T-helper 17 cell (primary cell): ENCODE data around the gene SEMA3B. TPM values are rescaled to one million over a fixed set of nuclear protein-coding genes. Genes with fewer than 3 reads are reported as not detected.
"Not testable (repeated sequence)": the region's sequence is repeated elsewhere in the genome, so short reads cannot be mapped to it uniquely, and the experiment has no call there.

Experiments used
- ATAC-seq: fragments of 150-1000 bp; cut with Tn5 transposase; 2 replicates; pipeline ENCODE4 v1.10.0; 2021; ENCODE audit warnings: mild to moderate bottlenecking, moderate library complexity
- DNase-seq, 3 donors: peaks; one replicate each; pipeline versions ENCODE4 v3.0.0 to v3.0.0-alpha.2; 2020 to 2021
- H3K9me3 ChIP-seq: one replicate; pipeline ENCODE4 v1.7.0; 2013; ENCODE audit warnings: low read length, mild to moderate bottlenecking; ENCODE audit not compliant: control insufficient read depth, poor library complexity, severe bottlenecking
- H3K27ac Mint-ChIP-seq: one replicate; pipeline ENCODE4 v1.8.0; 2022; ENCODE audit warnings: mild to moderate bottlenecking, moderate library complexity, mixed read lengths
- H3K27me3 Mint-ChIP-seq: one replicate; pipeline ENCODE4 v1.8.0; 2022; ENCODE audit warnings: mixed read lengths
- H3K36me3 Mint-ChIP-seq: one replicate; pipeline ENCODE4 v1.8.0; 2022; ENCODE audit warnings: low read depth, mixed read lengths
- H3K4me1 Mint-ChIP-seq: one replicate; pipeline ENCODE4 v1.8.0; 2022; ENCODE audit warnings: mild to moderate bottlenecking, mixed read lengths
- H3K4me3 Mint-ChIP-seq: one replicate; pipeline ENCODE4 v1.8.0; 2022; ENCODE audit warnings: mild to moderate bottlenecking, moderate library complexity, mixed read lengths
- total RNA-seq, 4 donors: library from RNA in 2 of 4; stranded (reverse) in 2 of 4; gene quantifications; one replicate each; pipeline ENCODE4 v1.2.3 and lab custom pipeline; 2022 to 2026

The SEMA3B gene
- total RNA-seq, 2 donors from 2014 or later, result 1.7 to 1.8 TPM

- Mint-ChIP-seq H3K27me3 (no peaks in the 10 kb centered on the region), H3K4me3 (peak overlapping the region; percentile 85), H3K27ac (peak overlapping the region; percentile 95), H3K4me1 (peaks cover 65% of the 10 kb centered on the region), H3K36me3 (peaks cover under 1% of the 10 kb centered on the region)
- H3K9me3 ChIP-seq, result no peaks in the 10 kb centered on the region
- ATAC-seq, result no peak
- no peak for DNase-seq
Measured at GRCh38 chr3:50242381-50242770, 26.6 kb upstream of the SEMA3B start.

- DNase-seq (peak in 1 of 3 donors; percentile 50), ATAC-seq (no peak)
- Mint-ChIP-seq H3K4me1 (peaks cover 66% of the 10 kb centered on the region), H3K27me3 (no peaks in the 10 kb centered on the region), H3K36me3 (no peaks in the 10 kb centered on the region), H3K4me3 (peak overlapping the region; percentile 85), H3K27ac (peak overlapping the region; percentile 95)
- H3K9me3 ChIP-seq, result no peaks in the 10 kb centered on the region
Measured at GRCh38 chr3:50242851-50243542, 25.9 kb upstream of the SEMA3B start.

GRCh38 chr3:50243543-50243895 lies 25.4 kb upstream of the SEMA3B start:
- Mint-ChIP-seq H3K27ac (peak overlapping the region; percentile 95), H3K4me3 (peak overlapping the region; percentile 31), H3K4me1 (peaks cover 64% of the 10 kb centered on the region), H3K27me3 (no peaks in the 10 kb centered on the region), H3K36me3 (peaks cover 2% of the 10 kb centered on the region)
- DNase-seq (no peak), ATAC-seq (no peak)
- no peaks in the 10 kb centered on the region for H3K9me3 ChIP-seq

GRCh38 chr3:50244813-50245212 lies 24.1 kb upstream of the SEMA3B start:
- not testable (repeated sequence) for H3K36me3 Mint-ChIP-seq, DNase-seq, H3K27me3 Mint-ChIP-seq, H3K9me3 ChIP-seq, ATAC-seq
- H3K27ac Mint-ChIP-seq, result peak overlapping the region; percentile 95
- H3K4me1 Mint-ChIP-seq, result peaks cover 53% of the 10 kb centered on the region
- H3K4me3 Mint-ChIP-seq, result peak overlapping the region; percentile 84

GRCh38 chr3:50245251-50245745 lies 23.6 kb upstream of the SEMA3B start:
- DNase-seq, result no peak
- ATAC-seq, result no peak
- H3K9me3 ChIP-seq, result no peaks in the 10 kb centered on the region
- H3K4me1 Mint-ChIP-seq, result peaks cover 53% of the 10 kb centered on the region
- peaks cover 2% of the 10 kb centered on the region for H3K36me3 Mint-ChIP-seq
- peak overlapping the region; percentile 84 for H3K4me3 Mint-ChIP-seq
- H3K27me3 Mint-ChIP-seq, result no peaks in the 10 kb centered on the region
- H3K27ac Mint-ChIP-seq, result peak overlapping the region; percentile 95

- no peaks in the 10 kb centered on the region for H3K9me3 ChIP-seq
- Mint-ChIP-seq H3K27ac (peak overlapping the region; percentile 95), H3K36me3 (peaks cover 2% of the 10 kb centered on the region), H3K4me3 (peak overlapping the region; percentile 84), H3K27me3 (no peaks in the 10 kb centered on the region), H3K4me1 (peaks cover 54% of the 10 kb centered on the region)
- DNase-seq (peak; percentile 92 to 99 (median 98)), ATAC-seq (peak; percentile 85)
Measured at GRCh38 chr3:50245831-50246516, 23.0 kb upstream of the SEMA3B start.

- Mint-ChIP-seq H3K4me1 (peaks cover 54% of the 10 kb centered on the region), H3K4me3 (peak overlapping the region; percentile 84), H3K36me3 (peaks cover 2% of the 10 kb centered on the region), H3K27ac (peak overlapping the region; percentile 95), H3K27me3 (no peaks in the 10 kb centered on the region)
- DNase-seq (peak; percentile 51 to 69 (median 53)), ATAC-seq (peak; percentile 84)
- no peaks in the 10 kb centered on the region for H3K9me3 ChIP-seq
Measured at GRCh38 chr3:50246517-50246954, 22.4 kb upstream of the SEMA3B start.

GRCh38 chr3:50248387-50248786 lies 20.6 kb upstream of the SEMA3B start:
- Mint-ChIP-seq H3K27ac (peak overlapping the region; percentile 95), H3K27me3 (no peaks in the 10 kb centered on the region)

GRCh38 chr3:50249457-50249856 lies 19.5 kb upstream of the SEMA3B start:
- Mint-ChIP-seq H3K4me3 (no peak overlapping the region), H3K4me1 (peaks cover 36% of the 10 kb centered on the region), H3K36me3 (peaks cover 2% of the 10 kb centered on the region), H3K27ac (no peak overlapping the region), H3K27me3 (no peaks in the 10 kb centered on the region)
- no peaks in the 10 kb centered on the region for H3K9me3 ChIP-seq
- DNase-seq (no peak), ATAC-seq (no peak)

More at GRCh38 chr3:50248387-50248786, 20.6 kb upstream of the SEMA3B start:
- no peaks in the 10 kb centered on the region for H3K9me3 ChIP-seq
- ATAC-seq (no peak), DNase-seq (no peak)
- H3K4me1 Mint-ChIP-seq, result peaks cover 44% of the 10 kb centered on the region
- H3K36me3 Mint-ChIP-seq, result peaks cover 2% of the 10 kb centered on the region
- H3K4me3 Mint-ChIP-seq, result no peak overlapping the region

GRCh38 chr3:50250514-50250913 lies 18.4 kb upstream of the SEMA3B start:
- no peaks in the 10 kb centered on the region for H3K9me3 ChIP-seq
- no peak for ATAC-seq
- no peak for DNase-seq
- H3K4me1 Mint-ChIP-seq, result peaks cover 29% of the 10 kb centered on the region
- H3K36me3 Mint-ChIP-seq, result peaks cover 2% of the 10 kb centered on the region
- no peaks in the 10 kb centered on the region for H3K27me3 Mint-ChIP-seq
- no peak overlapping the region for H3K4me3 Mint-ChIP-seq
- peak overlapping the region; percentile 49 for H3K27ac Mint-ChIP-seq

GRCh38 chr3:50251220-50251619 lies 17.7 kb upstream of the SEMA3B start:
- H3K27ac Mint-ChIP-seq, result peak overlapping the region; percentile 19
- DNase-seq, result no peak
- ATAC-seq, result no peak
- H3K9me3 ChIP-seq, result no peaks in the 10 kb centered on the region
- peak overlapping the region; percentile 41 for H3K4me3 Mint-ChIP-seq
- H3K27me3 Mint-ChIP-seq, result no peaks in the 10 kb centered on the region
- peaks cover 2% of the 10 kb centered on the region for H3K36me3 Mint-ChIP-seq
- H3K4me1 Mint-ChIP-seq, result peaks cover 25% of the 10 kb centered on the region

GRCh38 chr3:50254577-50255250 lies 14.2 kb upstream of the SEMA3B start:
- ATAC-seq (no peak), DNase-seq (no peak)
- Mint-ChIP-seq H3K4me1 (peaks cover 14% of the 10 kb centered on the region), H3K36me3 (no peaks in the 10 kb centered on the region), H3K4me3 (no peak overlapping the region), H3K27me3 (no peaks in the 10 kb centered on the region), H3K27ac (peak overlapping the region; percentile 80)
- H3K9me3 ChIP-seq, result no peaks in the 10 kb centered on the region

GRCh38 chr3:50255251-50255615 lies 13.7 kb upstream of the SEMA3B start:
- H3K27me3 Mint-ChIP-seq, result no peaks in the 10 kb centered on the region
- no peak for ATAC-seq
- no peak for DNase-seq
- no peak overlapping the region for H3K4me3 Mint-ChIP-seq
- peaks cover 13% of the 10 kb centered on the region for H3K4me1 Mint-ChIP-seq
- no peaks in the 10 kb centered on the region for H3K36me3 Mint-ChIP-seq
- H3K27ac Mint-ChIP-seq, result no peak overlapping the region
- H3K9me3 ChIP-seq, result no peaks in the 10 kb centered on the region
